HG03571 (cell line): ENCODE data around the gene ASPG.

Source experiments
- ATAC-seq: cut with Tn5 transposase; IDR thresholded peaks from one replicate; pipeline ENCODE4 v1.9.1; 2021; ENCODE audit not compliant: unreplicated experiment

ASPG gene

DNA sequence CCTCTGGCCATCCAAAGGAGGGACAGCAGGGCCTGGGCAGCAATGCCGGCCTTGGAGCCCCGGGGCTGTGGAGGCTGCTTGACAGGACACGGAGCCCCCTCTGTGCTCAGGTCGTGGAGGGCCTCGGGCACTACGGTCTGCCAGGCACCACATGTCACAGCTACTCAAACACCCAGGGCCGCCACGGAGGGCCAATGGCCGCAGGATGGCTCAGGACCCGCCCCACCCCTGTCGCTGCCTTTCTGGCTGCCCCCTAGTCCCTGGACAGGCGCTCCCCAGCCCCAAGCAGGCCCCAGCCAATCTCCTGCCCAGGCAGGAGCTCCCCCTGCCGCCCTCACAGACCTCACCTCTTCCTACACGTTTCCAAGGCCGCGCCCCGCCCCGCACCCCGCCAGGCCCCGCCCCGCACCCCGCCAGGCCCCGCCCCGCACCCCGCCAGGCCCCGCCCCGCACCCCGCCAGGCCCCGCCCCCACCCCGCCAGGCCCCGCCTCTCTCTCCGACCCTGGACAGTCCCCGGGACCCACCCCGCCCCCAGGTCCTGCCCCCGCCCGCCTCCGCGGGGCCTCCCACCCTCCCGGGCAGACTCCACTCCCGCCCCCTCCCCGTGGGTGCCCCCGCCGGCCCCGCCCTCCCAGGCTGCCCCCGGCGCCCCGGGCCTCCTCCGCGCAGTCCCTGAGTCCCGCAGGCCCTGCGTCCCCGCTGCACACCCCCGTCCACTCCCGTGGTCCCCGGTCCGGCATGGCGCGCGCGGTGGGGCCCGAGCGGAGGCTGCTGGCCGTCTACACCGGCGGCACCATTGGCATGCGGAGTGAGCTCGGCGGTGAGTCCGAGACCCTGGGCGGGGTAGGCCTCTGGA is at the start of gene ASPG:
TSS of gene ASPG (plus strand) at position 669 of the 857 bp plus-strand sequence. CDS start at position 740, 71 bp downstream.
- no peak for ATAC-seq

DNA sequence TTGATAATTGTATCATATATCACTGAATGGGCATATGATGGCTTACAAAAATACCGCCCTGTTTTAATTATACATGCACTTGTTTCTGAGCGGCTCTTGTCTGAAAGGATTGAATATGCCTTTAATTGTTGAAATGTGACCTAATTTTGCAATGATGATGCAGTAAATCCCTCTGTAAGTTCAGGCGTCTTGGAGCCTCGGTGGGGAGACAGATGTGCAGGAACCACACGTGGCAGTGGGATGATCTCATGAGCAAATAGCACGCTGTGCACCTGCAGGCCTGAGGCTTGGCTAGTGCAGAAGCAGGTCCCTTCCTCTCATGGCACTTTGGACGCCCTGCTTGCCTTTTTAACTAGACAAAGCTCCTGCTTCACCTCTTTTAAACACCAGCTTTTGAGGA is 49.3 kb upstream of the ASPG start:
- no peak for ATAC-seq

DNA sequence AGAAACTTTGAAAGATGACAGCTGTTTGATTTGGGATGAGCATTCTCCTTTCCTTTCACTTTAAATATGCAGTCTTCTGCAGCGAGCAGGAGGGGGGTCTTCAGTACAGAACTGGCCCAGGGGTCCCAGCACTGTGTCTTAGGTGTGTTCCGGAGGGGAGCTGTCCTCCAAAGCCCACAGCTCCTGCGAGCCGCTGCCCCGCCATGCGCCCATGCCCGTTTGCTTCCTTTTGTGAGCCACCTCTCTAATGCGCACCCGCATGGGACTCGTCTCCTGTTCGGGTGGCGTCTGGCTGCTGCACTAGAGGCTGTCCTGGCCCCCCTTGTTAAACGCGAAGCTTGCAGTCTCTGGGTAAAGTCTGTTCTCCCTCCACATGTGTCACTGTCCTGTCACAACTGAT is 48.4 kb upstream of the ASPG start:
- ATAC-seq = no peak

DNA sequence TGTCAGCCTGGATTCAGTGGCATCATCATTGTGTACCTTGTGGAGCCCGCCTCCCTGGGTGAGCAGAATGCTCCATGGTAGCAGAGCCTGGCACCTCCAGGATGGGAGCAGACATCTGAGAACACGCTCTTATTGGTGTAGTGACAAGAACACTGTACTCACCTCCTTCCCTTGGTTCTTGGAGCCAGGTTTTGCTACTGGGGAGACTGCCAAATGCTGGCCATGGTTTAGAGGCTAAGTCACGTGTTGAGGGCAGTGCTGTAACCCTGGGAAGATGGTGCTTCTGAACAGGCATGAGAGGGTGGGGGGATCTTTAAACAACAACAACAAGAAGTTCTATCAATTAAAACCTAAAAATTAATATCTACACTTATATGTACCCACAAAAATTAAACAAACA is 47.6 kb upstream of the ASPG start:
- ATAC-seq = no peak

DNA sequence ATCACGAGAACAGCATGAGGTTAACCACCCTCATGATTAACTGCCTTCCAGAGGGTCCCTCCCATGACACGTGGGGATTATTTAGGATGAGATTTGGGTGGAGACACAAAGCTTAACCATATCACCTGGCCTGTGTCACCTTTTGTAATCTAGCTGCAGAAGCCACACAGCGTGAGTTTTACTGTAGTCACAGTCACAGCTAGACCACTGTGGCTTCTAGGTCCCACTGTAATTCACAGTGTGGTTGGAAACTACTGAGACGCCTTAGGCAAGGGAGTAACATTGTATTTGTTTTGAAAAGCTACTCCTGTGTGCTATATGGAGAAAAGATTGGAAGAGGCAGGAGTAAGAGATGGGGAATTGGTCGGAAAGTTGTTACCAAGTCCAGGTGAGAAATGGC is 46.3 kb upstream of the ASPG start:
- ATAC-seq = no peak

DNA sequence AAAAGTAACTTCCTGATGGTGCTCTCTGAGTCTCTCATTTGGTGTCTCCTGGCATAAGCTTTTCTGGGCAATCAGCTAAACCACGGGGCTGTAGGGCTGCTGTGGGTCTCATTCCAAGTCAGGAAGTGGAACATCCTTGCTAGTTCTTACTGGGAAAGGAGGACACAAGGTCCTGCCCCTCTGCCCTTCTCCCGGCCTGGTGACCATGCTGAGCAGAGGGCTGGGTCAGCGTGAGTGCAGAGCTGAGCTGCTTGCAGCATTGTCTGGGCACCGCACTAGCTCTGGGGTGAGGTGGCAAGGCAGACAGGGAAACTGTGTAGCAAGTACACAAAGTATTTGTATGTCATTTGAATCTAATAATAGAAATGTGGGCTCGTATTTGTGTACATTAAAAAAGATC is 45.0 kb upstream of the ASPG start:
- no peak for ATAC-seq

DNA sequence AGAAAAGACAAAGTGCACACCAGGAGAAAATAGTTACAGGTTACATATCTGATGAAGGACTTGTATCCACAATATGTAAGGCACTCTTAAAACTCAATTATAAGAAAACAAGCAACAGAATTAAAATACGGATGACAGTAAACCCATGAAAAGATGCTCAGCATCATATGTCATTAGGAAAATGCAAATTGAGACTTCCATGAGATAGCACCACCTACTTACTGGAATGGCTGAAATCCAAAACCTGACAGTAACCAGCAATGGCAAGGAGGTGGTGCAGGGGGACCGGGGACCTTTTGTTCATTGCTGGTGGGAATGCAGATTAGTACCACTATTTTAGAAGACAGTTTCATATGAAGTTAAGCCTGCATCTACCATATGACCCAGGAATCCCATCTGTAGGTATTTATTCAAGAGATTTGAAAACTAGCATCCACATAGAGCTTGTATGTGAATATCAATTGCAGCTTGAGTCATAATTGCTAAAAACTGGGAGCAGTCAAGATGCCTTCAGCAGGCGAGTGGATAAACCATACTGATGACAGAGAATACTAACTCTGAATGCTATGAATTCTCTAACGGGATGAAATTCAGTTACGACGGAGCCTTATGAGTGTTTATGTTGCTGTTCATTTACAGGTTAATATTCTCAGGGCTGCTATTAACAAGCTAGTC is 43.9 kb upstream of the ASPG start:
- ATAC-seq = no peak

DNA sequence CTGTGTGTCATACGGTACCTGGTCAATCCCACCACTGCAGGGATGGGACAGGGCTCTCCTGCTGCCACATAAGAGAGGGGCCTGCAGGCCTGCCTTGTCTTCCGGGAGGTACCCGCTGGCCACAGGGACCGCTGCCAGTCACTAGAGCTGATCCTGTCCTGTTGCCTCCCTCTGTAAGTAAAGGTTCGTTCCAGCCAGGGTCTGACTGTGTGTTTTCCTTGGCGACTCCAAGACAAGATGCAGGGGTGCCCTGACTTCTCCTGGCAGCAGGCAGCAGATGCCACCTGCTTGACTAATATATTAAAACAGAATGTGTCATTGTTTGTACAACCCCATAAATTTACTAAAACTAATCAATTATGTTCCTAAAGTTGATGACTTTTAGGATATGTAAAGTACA is 41.5 kb upstream of the ASPG start:
- ATAC-seq = no peak

DNA sequence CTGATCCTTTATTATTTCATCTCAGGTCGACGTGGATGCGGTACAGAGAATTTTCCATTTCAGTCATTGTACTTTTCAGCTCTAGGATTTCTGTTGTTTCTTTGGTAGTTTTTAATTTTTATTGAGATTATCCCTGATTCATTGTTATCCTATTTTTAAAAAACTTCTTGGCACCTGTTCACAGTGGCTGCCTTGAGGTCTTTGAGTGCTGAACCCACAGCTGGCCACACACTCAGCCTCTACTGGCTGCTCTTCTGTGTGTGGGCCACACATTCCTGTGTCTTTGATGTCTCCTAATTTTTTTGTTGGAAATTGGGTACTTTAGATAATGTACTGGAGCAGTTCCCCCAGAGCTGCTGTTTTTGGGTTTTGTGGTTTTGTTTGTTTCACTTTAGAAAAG is 37.7 kb upstream of the ASPG start:
- ATAC-seq = no peak

DNA sequence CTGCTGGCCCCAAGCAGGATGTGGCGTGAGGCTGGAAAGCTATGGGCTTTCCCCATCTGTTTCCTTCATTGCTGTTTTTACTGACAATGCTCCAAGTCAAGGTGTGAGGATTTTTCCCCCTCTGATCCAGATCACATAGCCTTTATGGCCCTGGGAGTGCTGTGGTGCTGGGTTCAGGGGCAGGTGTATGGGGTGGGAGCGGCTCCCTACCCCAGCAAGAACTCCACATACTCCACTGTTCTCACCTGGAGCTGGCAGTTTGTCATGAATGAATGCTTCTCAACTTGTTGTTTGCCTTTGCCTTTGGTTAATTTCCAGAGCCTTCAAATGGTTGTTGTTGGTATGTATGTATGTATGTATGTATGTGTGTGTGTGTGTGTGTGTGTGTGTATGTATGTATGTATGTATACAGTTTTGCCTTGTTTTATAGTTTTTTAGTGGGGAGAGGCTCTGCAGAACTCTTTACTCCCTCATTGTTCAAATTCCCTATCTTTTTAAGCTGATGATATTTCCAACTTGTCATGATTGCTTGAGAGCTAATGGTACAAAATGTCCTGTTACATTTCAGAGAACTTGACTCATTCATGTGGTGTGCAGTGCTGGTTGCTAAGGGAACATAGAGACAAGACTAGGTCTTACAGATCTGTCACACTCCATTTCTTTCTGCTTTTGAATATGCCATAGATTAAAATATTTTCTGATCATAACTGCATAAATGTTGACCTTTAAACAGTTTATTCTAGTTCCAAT is 36.6 kb upstream of the ASPG start:
- ATAC-seq = no peak

DNA sequence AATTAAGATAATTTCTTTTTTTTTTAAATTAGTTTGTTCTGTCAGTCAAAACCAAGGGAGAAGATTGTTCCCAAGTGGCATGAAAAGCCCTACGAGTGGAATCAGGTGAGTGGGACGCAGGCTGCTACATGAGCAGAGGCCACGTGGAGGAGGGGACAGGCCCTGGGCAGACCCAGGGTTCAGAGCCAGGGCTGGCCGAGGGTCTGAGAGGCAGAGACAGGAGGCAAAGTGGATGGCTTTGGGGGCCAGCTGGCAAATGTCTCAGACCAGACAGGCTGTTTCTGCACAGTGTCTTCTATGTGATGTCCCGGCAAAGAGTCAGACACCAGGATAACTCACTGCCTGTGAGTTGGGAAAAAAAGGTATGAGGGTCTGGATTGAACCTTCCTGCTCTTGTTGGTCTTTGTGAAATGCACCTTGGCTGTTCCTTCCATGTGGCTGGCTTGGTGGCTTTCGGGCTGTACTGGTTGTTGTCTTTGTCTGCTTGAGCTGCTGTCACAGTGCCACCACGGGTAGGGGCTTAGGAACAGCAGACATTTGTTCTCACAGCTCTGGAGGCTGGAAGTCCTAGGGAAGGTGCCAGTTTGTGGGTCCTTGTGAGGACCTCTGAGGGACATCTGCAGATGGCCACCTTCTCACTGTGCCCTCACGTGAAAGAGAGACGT is 35.8 kb upstream of the ASPG start:
- no peak for ATAC-seq

DNA sequence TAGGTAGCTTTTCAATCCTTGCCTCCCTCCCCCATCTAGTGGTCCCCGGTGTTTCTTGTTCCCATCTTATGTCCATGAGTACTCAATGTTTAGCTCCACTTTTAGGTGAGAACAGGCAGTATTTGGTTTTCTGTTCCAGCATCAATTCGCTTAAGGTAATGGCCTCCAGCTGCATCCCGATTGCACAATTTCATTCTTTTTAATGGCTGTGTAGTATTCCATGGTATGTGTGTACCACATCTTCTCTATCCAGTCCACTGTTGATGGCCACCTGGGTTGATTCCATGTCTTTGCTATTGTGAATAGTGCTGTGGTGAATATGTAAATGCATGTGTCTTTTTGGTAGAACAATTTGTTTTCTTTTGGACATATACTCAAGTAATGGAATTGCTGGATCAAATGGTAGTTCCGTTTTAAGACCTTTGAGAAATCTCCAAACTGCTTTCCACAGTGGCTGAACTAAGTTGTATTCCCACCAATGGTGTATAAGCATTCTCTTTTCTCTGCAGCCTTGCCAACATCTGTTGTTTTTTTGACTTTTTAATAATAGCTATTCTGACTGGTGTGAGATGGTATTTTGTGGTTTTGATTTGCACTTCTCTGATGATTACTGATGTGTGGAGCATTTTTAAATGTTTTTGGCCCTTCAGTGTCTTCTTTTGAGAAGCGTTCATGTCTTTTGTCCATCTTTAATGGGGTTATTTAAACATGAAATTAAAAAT is 34.2 kb upstream of the ASPG start:
- ATAC-seq = no peak

DNA sequence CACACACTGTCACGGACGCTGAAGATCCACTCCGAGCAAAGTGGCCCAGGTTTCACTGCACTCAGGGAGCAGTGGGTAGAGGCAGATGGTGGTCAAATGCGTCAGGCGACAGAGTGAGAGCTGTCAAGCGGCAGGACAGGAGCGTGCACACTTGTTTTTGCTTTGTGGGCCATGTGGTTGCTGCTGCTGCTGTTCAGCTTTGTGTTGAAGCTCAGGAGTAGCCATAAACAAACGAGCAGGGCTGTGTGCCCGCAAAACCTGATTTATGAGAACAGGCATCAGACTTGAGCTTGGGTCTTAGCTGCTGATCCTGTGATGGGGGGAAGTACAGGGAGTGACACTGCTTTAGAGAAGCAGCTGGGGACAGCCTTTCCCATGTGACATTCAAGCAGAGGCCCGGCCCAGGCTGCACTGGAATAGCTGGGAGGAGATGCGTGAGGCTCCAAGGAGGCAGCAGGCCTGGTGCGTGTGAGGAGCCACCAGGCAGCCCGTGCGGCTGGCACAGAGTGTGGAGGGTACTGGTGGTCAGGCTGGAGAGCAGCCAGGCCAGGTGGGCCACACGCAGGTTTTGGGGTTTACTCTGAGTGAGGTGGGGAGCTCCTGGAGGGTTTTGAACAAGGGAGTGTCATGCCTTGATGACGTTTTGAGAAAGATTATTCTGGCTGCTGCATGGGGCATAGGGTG is 31.1 kb upstream of the ASPG start:
- no peak for ATAC-seq

DNA sequence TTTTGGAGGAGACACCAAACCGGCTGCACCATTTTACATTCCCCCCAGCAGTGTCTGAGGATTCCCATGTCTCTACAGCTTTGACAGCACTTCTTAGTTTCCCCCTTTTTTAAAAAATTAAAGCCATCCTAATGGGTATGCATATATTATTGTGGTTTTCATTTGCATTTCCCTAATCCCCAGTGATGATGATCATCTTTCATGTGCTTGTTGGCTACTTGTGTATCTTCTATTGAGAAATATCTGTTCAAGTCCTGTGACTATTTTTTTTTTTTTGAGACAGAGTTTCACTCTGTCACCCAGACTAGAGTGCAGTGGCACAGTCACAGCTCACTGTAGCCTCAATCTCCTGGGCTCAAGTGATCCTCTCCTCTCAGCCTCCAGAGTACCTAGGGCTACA is 23.2 kb upstream of the ASPG start:
- ATAC-seq = no peak

DNA sequence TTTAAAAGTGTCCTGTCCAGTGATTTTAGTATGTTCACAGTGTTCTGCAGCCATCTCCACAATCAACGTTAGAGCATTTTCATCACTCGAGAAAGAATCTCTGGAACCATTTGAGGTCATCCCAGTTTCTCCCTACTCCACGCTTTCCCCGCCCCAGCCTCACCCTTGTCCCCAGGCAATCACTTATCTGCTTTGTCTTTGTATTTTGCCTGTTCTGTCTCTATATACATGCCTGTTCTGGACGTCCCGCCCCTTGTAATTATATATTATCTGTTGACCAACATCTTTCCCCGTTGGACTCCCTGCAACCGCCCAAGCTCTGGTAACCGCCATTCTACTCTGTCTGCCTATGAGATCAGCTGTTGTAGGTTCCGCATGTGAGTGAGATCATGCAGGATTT is 21.5 kb upstream of the ASPG start:
- ATAC-seq = no peak

DNA sequence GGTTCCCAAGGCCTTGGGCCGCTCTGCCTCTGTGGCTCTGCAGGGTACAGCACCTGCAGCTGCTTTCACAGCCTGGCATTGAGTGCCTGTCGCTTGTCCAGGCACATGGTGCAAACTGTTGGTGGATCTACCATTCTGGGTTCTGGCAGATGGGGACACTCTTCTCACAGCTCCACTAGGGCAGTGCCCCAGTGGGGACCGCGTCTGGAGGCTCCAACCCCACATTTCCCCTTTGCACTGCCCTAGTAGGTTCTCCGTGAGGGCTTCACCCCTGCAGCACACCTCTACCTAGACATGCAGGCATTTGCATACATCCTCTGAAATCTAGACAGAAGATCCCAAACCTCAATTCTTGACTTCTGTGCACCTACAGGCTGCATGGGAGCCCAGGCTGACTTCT is 19.2 kb upstream of the ASPG start:
- no peak for ATAC-seq

DNA sequence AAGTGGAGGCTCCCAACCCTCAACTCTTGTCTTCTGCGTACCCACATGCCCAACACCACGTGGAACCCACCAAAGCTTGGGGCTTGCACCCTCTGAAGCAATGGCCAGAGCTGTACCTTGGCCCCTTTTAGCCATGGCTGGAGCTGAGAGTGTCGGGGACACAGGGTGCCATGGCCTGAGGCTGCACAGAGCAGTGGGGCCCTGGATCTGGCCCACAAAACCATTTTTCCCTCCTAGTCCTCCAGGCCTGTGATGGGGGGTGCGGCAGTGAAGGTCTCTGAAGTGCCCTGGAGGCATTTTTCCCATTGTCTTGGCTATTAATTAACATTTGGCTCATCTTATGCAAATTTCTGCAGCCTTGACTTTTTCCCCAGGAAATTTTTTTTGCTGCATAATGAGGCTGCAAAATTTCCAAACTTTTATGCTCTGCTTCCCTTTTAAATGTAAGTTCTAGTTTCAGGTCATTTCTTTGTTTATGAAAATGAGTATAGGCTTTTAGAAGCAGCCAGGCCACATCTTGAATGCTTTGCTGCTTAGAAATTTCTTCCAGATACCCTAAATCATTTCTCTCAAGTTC is 18.7 kb upstream of the ASPG start:
- ATAC-seq = no peak

DNA sequence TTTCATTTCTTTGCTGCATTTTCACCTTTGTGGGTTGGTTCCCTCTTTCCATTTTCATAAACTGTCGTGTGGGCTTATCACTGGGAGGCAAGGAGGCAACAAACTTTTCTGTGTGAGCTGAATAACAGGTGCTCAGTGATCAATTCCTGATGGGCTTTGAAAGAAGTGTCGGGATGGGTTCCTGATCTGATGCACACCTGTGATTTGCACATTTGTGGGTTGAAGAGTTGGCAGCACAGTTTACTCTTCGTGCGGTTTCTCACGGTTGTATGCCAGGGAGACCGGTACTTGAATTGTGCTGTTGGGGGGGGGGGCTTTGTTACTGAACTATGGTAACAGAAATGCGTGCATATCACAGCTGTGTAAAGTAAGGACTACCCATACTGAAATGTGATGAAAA is 16.0 kb upstream of the ASPG start:
- ATAC-seq = no peak

DNA sequence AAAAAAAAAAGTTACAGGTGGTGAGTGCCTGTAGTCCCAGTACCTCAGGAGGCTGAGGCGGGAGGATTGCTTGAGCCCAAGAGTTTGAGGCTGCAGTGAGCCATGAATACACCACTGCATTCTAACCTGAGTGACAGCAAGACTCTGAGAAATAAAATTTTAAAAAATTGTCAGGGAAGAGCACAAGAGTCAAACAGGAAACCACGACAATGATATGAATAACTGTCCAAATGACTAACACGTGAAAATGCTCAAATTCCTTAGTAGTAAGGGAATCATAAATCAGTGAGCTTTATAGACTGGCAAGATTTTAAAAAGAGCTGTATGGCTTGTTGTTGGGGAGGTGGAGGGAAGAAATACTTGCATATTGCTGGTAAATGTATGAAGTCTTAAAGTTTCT is 12.9 kb upstream of the ASPG start:
- ATAC-seq = no peak

DNA sequence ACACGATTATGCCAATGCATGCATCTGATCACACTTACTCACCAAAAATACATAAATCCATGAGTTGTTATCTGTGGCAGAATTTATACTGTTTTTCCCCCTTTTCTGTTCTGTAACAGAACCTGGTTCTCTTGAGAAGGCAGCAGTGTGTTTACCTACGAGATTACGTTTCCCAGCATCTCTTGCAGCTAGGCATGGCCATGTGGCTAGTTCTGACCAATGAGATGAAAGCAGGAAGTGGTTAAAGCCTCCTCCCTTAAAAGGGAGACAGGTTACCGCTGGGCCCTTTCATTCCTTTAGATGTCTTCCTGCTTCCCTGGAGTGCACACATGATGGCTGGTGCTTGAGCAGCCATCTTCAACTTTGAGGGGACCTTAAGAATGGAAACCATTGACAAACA is 11.7 kb upstream of the ASPG start:
- no peak for ATAC-seq
